Fibroblast of lung (primary cell): ENCODE measurements around the gene CPS1.

Experiments
- EZH2 ChIP-seq: IDR thresholded peaks from 2 replicates; pipeline ENCODE4 v1.5.1; 2012; ENCODE audit warnings: low read length, control low read depth, mild to moderate bottlenecking; ENCODE audit errors: missing control alignments
- TF ChIP-seq, protein P1 (sequence below), 2 donors: IDR thresholded peaks in 1 of 2; conservative IDR thresholded peaks in 1 of 2; 1 replicate in 1 of 2; 2 replicates in 1 of 2; pipeline ENCODE4 v1.5.1; 2011 to 2012; ENCODE audit warnings: low read length in 2 of 2, control low read depth in 1 of 2, inconsistent platforms in 1 of 2, low read depth in 1 of 2, mild to moderate bottlenecking in 1 of 2

GRCh38 chr2:210630873-210631560, 74.6 kb downstream of the CPS1 start:
- TF ChIP-seq, protein P1, sequence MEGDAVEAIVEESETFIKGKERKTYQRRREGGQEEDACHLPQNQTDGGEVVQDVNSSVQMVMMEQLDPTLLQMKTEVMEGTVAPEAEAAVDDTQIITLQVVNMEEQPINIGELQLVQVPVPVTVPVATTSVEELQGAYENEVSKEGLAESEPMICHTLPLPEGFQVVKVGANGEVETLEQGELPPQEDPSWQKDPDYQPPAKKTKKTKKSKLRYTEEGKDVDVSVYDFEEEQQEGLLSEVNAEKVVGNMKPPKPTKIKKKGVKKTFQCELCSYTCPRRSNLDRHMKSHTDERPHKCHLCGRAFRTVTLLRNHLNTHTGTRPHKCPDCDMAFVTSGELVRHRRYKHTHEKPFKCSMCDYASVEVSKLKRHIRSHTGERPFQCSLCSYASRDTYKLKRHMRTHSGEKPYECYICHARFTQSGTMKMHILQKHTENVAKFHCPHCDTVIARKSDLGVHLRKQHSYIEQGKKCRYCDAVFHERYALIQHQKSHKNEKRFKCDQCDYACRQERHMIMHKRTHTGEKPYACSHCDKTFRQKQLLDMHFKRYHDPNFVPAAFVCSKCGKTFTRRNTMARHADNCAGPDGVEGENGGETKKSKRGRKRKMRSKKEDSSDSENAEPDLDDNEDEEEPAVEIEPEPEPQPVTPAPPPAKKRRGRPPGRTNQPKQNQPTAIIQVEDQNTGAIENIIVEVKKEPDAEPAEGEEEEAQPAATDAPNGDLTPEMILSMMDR (conservative IDR thresholded peaks at IDR 0.05 in 1 of 2, IDR thresholded peaks at IDR 0.05 in 1 of 2; ENCODE audit: low read depth in 1 of 2, low read length in 2 of 2), result no peak
- no peak for TF ChIP-seq EZH2
